ENCODE data around the gene FGGY. TPM values are rescaled to one million over a fixed set of nuclear protein-coding genes. Genes with fewer than 3 reads are reported as not detected.
"Not testable (repeated sequence)": the region's sequence is repeated elsewhere in the genome, so short reads cannot be mapped to it uniquely, and the experiment has no call there.

Gene FGGY
- total RNA-seq, 1 donor from 2014 or later: 23.1 TPM

DNA sequence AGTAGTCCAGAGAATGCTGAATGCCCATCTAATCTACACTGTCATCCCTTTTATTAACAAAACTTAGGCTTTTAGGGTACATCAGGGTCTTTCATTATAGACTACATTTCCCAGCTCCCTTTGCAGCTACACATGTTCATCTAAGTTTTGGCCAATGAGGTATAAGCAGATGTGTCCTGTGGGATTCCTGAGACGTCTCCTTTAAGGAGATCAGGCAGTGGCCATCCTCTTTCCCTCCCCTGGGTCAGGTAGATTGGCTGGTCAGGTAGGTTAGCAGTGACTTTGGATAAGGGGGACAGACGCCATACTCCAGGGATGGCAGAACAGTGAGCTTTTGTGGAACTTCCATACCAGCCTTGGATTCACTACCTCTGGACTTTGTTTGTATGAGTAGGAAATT, 188.3 kb downstream of the FGGY start:
- intact Hi-C loops (cut with DNase I): no loop called here
- ATAC-seq (ENCODE audit: poor library complexity): no peak
- no peak for DNase-seq

DNA sequence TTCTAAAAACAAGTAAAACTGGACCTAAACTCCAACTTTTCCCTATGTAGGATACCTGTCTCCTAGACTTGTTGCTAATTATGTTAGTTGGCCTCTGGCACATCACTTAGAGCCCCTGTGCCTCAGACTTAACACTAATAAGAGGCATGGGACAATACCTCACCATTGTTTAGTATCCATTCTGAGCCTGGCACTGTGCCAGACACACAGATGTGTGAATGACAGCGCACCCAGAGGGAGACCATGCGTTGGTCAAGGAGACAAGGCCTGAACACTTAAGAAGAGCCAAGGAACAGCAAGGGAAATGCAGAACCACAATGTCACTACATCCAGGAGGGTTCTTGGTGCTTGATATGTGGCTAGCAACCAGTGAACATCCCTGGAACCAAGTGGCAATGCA, 189.1 kb downstream of the FGGY start:
- no peak for ATAC-seq (ENCODE audit: poor library complexity)
- no peak for DNase-seq
- intact Hi-C loops (cut with DNase I): no loop called here

GRCh38 chr1:59486615-59487014, 189.7 kb downstream of the FGGY start:
- intact Hi-C loops (cut with DNase I): no loop called here
- ATAC-seq (ENCODE audit: poor library complexity): no peak
- DNase-seq: no peak

- intact Hi-C loops (cut with DNase I): no loop called here
- ATAC-seq (ENCODE audit: poor library complexity): no peak
- no peak for DNase-seq
Measured at GRCh38 chr1:59487335-59488031, 190.6 kb downstream of the FGGY start.

DNA sequence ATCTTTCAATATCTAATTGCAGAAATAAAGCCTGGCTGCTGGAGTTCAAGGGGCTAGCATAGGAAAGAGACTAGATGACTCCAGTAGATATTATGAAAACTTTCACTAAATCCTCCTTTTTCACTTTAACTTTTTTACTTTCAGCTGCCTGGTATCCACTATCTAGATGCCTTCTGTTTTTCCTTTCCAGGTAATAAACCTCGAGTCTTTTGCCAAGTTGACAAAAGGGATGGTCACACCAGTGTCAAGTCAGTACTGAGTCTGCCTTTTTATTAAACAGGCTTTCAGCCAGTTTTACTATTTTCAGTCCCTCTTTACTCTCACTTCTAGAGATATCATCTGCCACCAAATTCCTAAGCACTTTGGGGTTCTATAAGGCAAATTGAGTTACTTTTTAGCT, 195.6 kb downstream of the FGGY start:
- ATAC-seq (ENCODE audit: poor library complexity) (no peak), DNase-seq (no peak)
- intact Hi-C loops (cut with DNase I): no loop called here

DNA sequence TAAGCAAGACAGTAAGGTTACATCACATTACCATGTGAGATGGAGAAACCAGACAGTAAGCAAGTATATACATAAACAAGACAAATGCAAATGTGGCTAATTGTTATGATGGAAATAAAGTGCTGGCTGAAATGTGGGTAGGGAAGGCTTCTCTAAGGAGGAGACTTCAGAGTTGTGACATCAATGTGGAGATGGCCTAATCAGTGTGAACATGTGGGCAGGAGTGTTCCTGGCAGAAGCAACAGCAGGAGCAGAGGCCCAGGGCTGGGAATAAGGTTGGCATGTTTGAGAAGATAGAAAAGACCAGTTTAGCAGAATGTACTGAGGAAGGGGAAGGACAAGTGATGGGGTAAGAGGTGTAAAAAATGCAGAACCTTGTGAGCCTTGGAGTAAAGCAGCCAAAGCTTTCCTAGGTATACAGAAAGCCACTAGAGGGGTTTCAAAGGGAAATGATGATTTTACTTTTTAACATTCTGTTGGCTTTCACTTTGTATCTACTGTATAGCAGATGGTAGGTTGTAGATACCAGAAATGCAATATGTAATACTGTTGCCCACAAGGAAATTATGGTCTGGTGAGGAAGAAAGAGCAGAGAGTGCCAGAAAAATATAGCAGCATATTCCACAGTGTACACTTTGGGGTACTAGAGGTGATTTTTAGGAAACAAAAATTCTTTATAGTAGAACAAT, 197.4 kb downstream of the FGGY start:
- peak; percentile 63 for ATAC-seq (ENCODE audit: poor library complexity)
- intact Hi-C loops (cut with DNase I): no loop called here
- no peak for DNase-seq

DNA sequence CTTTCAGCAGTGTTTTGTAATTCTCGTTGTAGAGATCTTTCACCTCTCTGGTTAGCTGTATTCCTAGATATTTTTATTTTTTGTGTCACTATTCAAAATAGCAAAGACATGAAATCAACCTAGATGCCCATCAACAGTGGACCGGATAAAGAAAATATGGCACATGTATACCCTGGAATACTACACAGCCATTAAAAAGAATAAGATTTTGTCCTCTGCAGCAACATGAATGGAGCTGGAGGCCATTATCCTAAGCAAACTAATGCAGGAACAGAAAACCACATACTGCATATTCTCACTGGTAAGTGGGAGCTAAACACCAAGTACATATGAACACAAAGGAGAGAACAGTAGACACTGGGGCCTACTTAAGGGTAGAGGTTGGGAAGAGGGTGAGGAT, 199.3 kb downstream of the FGGY start:
- ATAC-seq (ENCODE audit: poor library complexity); intact Hi-C loops (cut with DNase I); DNase-seq: not testable (repeated sequence)

GRCh38 chr1:59497616-59498015, 200.7 kb downstream of the FGGY start:
- DNase-seq (no peak), ATAC-seq (ENCODE audit: poor library complexity) (no peak)
- intact Hi-C loops (cut with DNase I): no loop called here

- intact Hi-C loops (cut with DNase I): no loop called here
- DNase-seq (no peak), ATAC-seq (ENCODE audit: poor library complexity) (peak; percentile 49)
Measured at GRCh38 chr1:59498640-59499039, 201.7 kb downstream of the FGGY start.

DNA sequence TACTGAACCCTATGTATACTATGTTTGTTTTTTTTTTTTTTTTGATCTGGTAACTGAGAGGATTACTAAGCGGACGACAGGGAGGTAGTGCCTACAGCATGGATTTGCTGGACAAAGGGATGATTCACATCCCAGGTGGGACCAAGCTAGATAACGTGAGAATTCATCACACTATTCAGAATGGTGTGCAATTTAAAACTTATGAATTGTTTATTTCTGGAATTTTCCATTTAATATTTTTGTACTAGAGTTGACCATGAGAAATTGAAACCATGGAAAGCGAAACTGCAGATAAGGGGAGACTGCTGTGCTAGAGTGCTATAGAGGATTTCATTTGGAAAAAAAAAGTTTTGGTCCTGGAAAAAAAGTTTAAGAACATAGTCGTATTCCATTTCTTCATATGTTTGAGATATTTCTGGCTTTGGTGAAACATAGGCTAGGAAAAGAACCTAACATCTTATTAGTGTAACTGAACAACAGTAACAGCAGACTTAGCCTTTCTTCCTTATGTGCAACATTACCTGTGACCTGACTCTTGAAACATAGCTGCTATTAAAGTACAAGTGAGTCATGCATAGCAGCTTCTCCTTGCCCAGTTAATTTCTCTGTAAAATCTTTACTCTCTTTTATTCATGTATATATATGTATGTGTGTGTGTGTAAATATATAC, 202.5 kb downstream of the FGGY start:
- intact Hi-C loops (cut with DNase I): no loop called here
- DNase-seq: no peak
- no peak for ATAC-seq (ENCODE audit: poor library complexity)

- intact Hi-C loops (cut with DNase I): no loop called here
- ATAC-seq (ENCODE audit: poor library complexity) (no peak), DNase-seq (no peak)
Measured at GRCh38 chr1:59499943-59500569, 203.2 kb downstream of the FGGY start.

- intact Hi-C loops (cut with DNase I): no loop called here
- no peak for DNase-seq
- ATAC-seq (ENCODE audit: poor library complexity): no peak
Measured at GRCh38 chr1:59500950-59501742, 204.3 kb downstream of the FGGY start.

DNA sequence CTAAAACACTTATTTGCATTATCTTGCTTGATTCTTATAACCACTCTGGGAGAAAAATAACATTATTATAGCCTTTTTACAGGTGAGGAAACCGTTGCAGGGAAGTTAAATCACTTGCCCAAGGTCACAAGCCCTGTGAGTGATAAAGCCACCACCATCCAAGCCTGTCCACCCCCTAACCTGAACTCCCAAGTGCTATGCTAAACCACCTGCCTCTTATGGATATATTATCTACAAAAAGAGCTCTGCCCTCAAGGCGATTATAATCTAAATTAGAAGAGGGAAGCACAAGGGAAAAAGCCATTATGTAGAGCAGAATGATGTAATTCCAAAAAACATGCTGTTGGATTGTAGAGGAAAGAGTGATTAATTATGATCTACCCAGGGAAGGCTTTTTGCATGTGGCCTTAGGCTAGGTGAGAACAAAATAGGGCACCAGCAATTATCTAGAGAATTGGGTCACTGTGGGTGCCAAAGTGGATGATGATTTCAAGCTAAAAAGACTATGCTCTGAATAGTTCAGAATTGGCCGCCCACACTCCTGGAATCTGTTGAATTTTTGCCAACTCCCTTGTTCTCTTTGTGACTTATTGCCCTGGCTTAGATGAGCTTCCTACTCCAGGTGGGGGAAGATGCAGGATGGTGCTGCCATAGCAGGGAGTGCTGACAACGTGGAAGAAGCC, 205.3 kb downstream of the FGGY start:
- no peak for ATAC-seq (ENCODE audit: poor library complexity)
- intact Hi-C loops (cut with DNase I): no loop called here

GRCh38 chr1:59504276-59504675, 207.4 kb downstream of the FGGY start:
- intact Hi-C loops (cut with DNase I): no loop called here

More for the DNA sequence above, 205.3 kb downstream of the FGGY start:
- no peak for DNase-seq

GRCh38 chr1:59505596-59506028, 208.7 kb downstream of the FGGY start:
- intact Hi-C loops (cut with DNase I): no loop called here
- no peak for ATAC-seq (ENCODE audit: poor library complexity)
- DNase-seq: no peak

More at GRCh38 chr1:59504276-59504675, 207.4 kb downstream of the FGGY start:
- no peak for DNase-seq
- ATAC-seq (ENCODE audit: poor library complexity): no peak

DNA sequence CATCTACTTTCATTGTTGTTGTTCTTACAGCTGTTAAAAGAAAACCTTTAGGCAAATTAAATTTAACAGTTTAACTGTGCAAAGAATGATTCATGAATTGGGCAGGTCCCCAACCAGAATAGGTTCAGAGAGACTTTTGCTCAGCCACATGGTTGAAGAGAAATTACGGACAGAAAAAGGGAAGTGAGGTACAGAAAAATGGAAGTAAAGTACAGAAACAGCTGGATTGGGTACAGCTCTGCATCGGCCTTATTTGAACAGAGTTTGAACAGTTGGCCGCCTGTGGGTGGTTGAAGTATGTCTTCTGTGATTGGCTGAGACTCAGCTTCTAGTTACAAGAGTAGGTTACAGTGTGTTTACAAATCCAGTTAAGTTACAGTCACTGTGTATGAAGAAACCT, 210.1 kb downstream of the FGGY start:
- intact Hi-C loops (cut with DNase I): no loop called here
- DNase-seq (peak; percentile 44), ATAC-seq (ENCODE audit: poor library complexity) (peak; percentile 66)

DNA sequence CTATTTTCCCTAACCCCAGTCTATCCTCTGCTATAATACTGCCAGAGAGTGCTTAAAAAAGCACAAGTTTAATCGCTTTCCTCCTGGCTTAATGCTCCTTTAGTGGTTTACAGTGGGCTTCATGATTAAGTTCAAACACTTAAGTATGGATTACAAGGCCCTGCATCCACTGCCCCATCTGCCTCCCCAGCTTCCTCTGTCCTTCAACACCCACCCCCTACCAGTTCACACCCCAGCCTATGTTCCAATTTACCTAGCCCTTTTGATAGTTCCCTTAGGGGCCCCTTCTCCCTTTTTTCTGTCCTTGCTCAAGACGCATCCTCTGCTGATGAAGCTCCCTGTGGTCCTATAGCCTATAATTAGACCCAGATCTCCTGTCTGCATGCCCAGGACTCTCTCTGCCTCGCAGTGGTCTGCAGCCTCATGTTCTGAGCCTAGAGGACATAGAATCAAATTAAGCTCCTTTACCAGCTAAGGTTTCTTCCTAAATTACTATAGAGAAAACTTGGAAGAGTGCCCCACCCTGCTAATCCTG, 212.5 kb downstream of the FGGY start:
- intact Hi-C loops (cut with DNase I): no loop called here
- ATAC-seq (ENCODE audit: poor library complexity): no peak

GRCh38 chr1:59510249-59510648, 213.4 kb downstream of the FGGY start:
- DNase-seq: no peak
- intact Hi-C loops (cut with DNase I): no loop called here
- no peak for ATAC-seq (ENCODE audit: poor library complexity)

More for the DNA sequence above, 212.5 kb downstream of the FGGY start:
- DNase-seq: no peak

Measured in Right ventricle myocardium superior (tissue), 1 donor.